Transverse colon (tissue), 3 donors: Measurements from ENCODE around the gene PCIF1.

Experiments used
- CTCF ChIP-seq, 5 experiments: fragments of 200-600 bp in 3 of 5; fragments of 450-650 bp in 2 of 5; sonication (generic) in 3 of 5; IDR thresholded peaks; 1 replicate in 2 of 5; 2 replicates in 3 of 5; pipeline ENCODE4 v1.5.1; 2016 to 2017; ENCODE audit warnings: antibody characterized with exemption in 5 of 5, inconsistent platforms in 3 of 5, mild to moderate bottlenecking in 2 of 5, moderate library complexity in 1 of 5
- EP300 ChIP-seq: sonication (generic); formaldehyde crosslinking; IDR thresholded peaks from one replicate; pipeline ENCODE4 v1.6.1; 2017; ENCODE audit warnings: antibody characterized with exemption, low read depth

GRCh38 chr20:45959956-45960630 lies 25.6 kb downstream of the PCIF1 start:
- TF ChIP-seq CTCF (IDR thresholded peaks at IDR 0.05) (no peak), EP300 (no peak)
